ENCODE measurements around the gene DNMT3A. TPM values are rescaled to one million over a fixed set of nuclear protein-coding genes. Genes with fewer than 3 reads are reported as not detected.

DNMT3A gene
- total and polyA plus RNA-seq, 2 experiments from 2014 or later = 2.5 to 18.4 TPM

DNA sequence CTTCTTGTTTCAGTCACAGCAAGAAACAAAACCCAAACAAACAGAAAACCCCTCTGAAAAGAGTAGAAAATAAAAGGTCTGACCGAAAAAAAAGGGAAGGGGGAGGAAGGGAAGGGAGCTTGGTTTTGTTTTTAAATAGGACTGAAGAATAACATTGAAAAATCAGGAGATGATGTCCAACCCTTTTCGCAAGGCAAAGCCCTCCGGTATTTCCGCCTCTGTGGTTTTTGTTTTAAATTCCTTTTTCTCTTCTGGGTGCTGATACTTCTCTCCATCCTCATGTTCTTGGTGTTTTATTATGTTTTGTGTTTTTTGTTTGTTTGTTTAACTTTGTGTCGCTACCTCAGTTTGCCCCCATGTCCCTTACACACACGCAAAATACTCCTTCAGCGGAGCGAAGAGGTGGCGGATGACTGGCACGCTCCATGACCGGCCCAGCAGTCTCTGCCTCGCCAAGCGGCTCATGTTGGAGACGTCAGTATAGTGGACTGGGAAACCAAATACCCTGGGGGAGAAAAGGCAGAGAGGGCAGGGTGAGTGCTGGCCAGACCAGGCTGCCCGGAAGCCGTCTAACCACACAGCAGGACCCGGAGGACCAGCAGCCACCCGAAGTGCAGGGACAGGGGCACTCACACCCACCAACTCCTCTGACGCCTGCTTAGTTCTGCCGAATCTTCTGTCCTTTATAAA, 107.7 kb downstream of the DNMT3A start:
- no peaks in the 10 kb centered on the region for H3K9me3 ChIP-seq (ENCODE audit: low read depth)
- TF ChIP-seq EZH2phosphoT487 (IDR thresholded peaks at IDR 0.05; ENCODE audit: insufficient read depth, low read depth) (no peak), EZH2 (IDR thresholded peaks at IDR 0.05; ENCODE audit: insufficient read depth, poor library complexity, severe bottlenecking) (no peak)
- in situ Hi-C loops (cut with MboI) = no loop called here

DNA sequence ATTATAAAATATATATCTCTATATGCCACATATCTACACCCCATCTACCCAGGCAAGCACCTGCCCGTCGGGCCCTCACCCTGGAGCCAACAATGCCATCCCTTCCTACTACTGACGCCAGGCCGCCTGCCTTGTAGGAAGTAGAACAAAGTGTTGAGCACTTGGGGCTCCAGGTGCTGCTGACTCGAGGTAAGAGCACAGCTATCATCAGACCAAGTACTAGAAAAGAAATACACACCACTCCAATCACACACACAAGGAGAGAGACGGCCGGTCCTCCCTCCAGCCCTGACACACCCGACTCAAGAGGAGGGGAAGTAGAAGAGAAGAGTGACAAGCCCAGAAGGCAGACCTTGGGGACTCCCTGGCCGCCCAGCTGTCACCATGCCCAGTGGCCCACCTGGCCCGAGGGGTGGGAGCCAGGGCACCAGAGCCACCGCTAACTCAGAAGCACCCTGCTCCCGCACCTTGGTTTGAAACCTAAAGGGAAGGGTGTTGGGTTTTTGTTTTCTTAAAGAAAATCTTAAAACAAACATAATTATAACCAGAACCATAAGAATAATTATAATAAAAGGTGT, 109.4 kb downstream of the DNMT3A start:
- H3K9me3 ChIP-seq (ENCODE audit: low read depth) = no peaks in the 10 kb centered on the region
- no peaks in the 10 kb centered on the region for H3K27me3 ChIP-seq (replicated peaks; ENCODE audit: insufficient read depth)
- H3F3A ChIP-seq (ENCODE audit: insufficient read depth) = no peaks in the 10 kb centered on the region
- DNase-seq = no peak
- H3K79me2 ChIP-seq (ENCODE audit: insufficient read depth) = no peaks in the 10 kb centered on the region
- no peak overlapping the region for H2AFZ ChIP-seq
- no peak overlapping the region for H3K4me2 ChIP-seq (ENCODE audit: unreplicated experiment)
- no peak overlapping the region for H3K9ac ChIP-seq
- TF ChIP-seq EZH2 (IDR thresholded peaks at IDR 0.05; ENCODE audit: insufficient read depth, poor library complexity, severe bottlenecking) (no peak), EZH2phosphoT487 (IDR thresholded peaks at IDR 0.05; ENCODE audit: insufficient read depth, low read depth) (no peak)
- peaks cover 5% of the 10 kb centered on the region; the same call in 1 of the 2 replicates for H3K4me1 ChIP-seq (ENCODE audit: insufficient read depth)
- no peaks in the 10 kb centered on the region for H3K9me2 ChIP-seq (ENCODE audit: insufficient read depth)
- no peaks in the 10 kb centered on the region; the same call in 1 of the 2 replicates for H3K36me3 ChIP-seq (ENCODE audit: low read depth)
- H3K4me3 ChIP-seq = no peak overlapping the region
- 83 to 85% methylated on average over 12 of the region's 12 CpGs for WGBS, 2 experiments (ENCODE audit: low coverage in 1 of 2, low lambda C conversion rate in 2 of 2, missing lambda C conversion rate in 2 of 2)
- no peaks in the 10 kb centered on the region for H4K20me1 ChIP-seq (ENCODE audit: insufficient read depth)
- in situ Hi-C loops (cut with MboI) = no loop called here
- no peak overlapping the region for H3K27ac ChIP-seq

More for the DNA sequence above, 107.7 kb downstream of the DNMT3A start:
- Histone ChIP-seq H3F3A (ENCODE audit: insufficient read depth) (no peaks in the 10 kb centered on the region), H3K4me2 (ENCODE audit: unreplicated experiment) (no peak overlapping the region), H3K9me2 (ENCODE audit: insufficient read depth) (no peaks in the 10 kb centered on the region), H3K9ac (no peak overlapping the region), H3K36me3 (ENCODE audit: low read depth) (no peaks in the 10 kb centered on the region; the same call in 1 of the 2 replicates), H3K4me3 (no peak overlapping the region), H2AFZ (no peak overlapping the region), H3K27ac (no peak overlapping the region), H3K4me1 (ENCODE audit: insufficient read depth) (no peaks in the 10 kb centered on the region; the same call in 1 of the 2 replicates), H3K27me3 (replicated peaks; ENCODE audit: insufficient read depth) (no peaks in the 10 kb centered on the region), H3K79me2 (ENCODE audit: insufficient read depth) (no peaks in the 10 kb centered on the region), H4K20me1 (ENCODE audit: insufficient read depth) (no peaks in the 10 kb centered on the region)
- DNase-seq = no peak
- WGBS, 2 experiments (ENCODE audit: low coverage in 1 of 2, low lambda C conversion rate in 2 of 2, missing lambda C conversion rate in 2 of 2) = 92 to 95% methylated on average over 20 of the region's 20 CpGs

DNA sequence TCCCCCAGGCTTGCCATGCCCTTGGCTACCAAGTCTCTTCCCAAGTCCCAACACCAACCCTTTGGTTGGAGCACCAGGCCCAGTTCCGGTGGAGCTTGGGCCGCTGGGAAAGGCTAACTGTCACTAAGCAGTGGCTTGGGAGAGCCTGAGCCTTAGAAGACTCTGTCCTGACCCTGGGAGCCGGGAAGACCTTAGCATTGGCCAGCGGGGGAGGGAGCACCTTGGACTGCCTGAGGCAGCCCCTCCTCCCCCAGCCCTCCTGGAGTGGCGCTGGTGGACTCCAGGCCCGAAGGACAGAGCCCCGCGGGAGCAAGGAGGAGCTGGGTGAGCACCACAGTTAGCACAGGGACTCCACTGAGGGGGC, 110.8 kb downstream of the DNMT3A start:
- Histone ChIP-seq H3K4me2 (ENCODE audit: unreplicated experiment) (no peak overlapping the region), H3K9me2 (ENCODE audit: insufficient read depth) (no peaks in the 10 kb centered on the region), H3K36me3 (ENCODE audit: low read depth) (no peaks in the 10 kb centered on the region; the same call in 1 of the 2 replicates), H3F3A (ENCODE audit: insufficient read depth) (no peaks in the 10 kb centered on the region), H3K4me1 (ENCODE audit: insufficient read depth) (peaks cover 5% of the 10 kb centered on the region; the same call in 1 of the 2 replicates), H3K4me3 (no peak overlapping the region), H3K79me2 (ENCODE audit: insufficient read depth) (no peaks in the 10 kb centered on the region), H3K27ac (no peak overlapping the region), H3K27me3 (replicated peaks; ENCODE audit: insufficient read depth) (no peaks in the 10 kb centered on the region), H3K9me3 (ENCODE audit: low read depth) (no peaks in the 10 kb centered on the region), H2AFZ (no peak overlapping the region), H3K9ac (no peak overlapping the region), H4K20me1 (ENCODE audit: insufficient read depth) (no peaks in the 10 kb centered on the region)
- DNase-seq = no peak
- 95 to 97% methylated on average over 8 of the region's 8 CpGs for WGBS, 2 experiments (ENCODE audit: low coverage in 1 of 2, low lambda C conversion rate in 2 of 2, missing lambda C conversion rate in 2 of 2)
- in situ Hi-C loops (cut with MboI) = no loop called here
- TF ChIP-seq EZH2 (IDR thresholded peaks at IDR 0.05; ENCODE audit: insufficient read depth, poor library complexity, severe bottlenecking) (no peak), EZH2phosphoT487 (IDR thresholded peaks at IDR 0.05; ENCODE audit: insufficient read depth, low read depth) (no peak)

- Histone ChIP-seq H3K9me3 (ENCODE audit: low read depth) (no peaks in the 10 kb centered on the region), H3K4me2 (ENCODE audit: unreplicated experiment) (no peak overlapping the region), H4K20me1 (ENCODE audit: insufficient read depth) (no peaks in the 10 kb centered on the region), H3K9ac (no peak overlapping the region), H3F3A (ENCODE audit: insufficient read depth) (no peaks in the 10 kb centered on the region), H2AFZ (no peak overlapping the region), H3K4me1 (ENCODE audit: insufficient read depth) (peaks cover 5% of the 10 kb centered on the region; the same call in 1 of the 2 replicates), H3K4me3 (no peak overlapping the region), H3K79me2 (ENCODE audit: insufficient read depth) (no peaks in the 10 kb centered on the region), H3K36me3 (ENCODE audit: low read depth) (no peaks in the 10 kb centered on the region; the same call in 1 of the 2 replicates), H3K27ac (no peak overlapping the region), H3K9me2 (ENCODE audit: insufficient read depth) (no peaks in the 10 kb centered on the region), H3K27me3 (replicated peaks; ENCODE audit: insufficient read depth) (no peaks in the 10 kb centered on the region)
- 87 to 88% methylated on average over 10 to 16 of the region's 16 CpGs for WGBS, 2 experiments (ENCODE audit: low coverage in 1 of 2, low lambda C conversion rate in 2 of 2, missing lambda C conversion rate in 2 of 2)
- TF ChIP-seq EZH2phosphoT487 (IDR thresholded peaks at IDR 0.05; ENCODE audit: insufficient read depth, low read depth) (no peak), EZH2 (IDR thresholded peaks at IDR 0.05; ENCODE audit: insufficient read depth, poor library complexity, severe bottlenecking) (no peak)
- in situ Hi-C loops (cut with MboI) = no loop called here
- DNase-seq = no peak
Measured at GRCh38 chr2:25230198-25230947, 111.4 kb downstream of the DNMT3A start.
